Hematopoietic multipotent progenitor cell treated with erythropoietin and hydrocortisone succinate and interleukin-3 and kit ligand, for 17 days (in vitro differentiated cells): ENCODE data around the gene UNCX.
"Not testable (repeated sequence)": the region's sequence is repeated elsewhere in the genome, so short reads cannot be mapped to it uniquely, and the experiment has no call there.

Experiments used
- DNase-seq: peaks from one replicate; pipeline ENCODE4 v3.0.0-alpha.2; 2015; ENCODE audit warnings: low spot score

The UNCX gene

GRCh38 chr7:1278543-1278942, 45.9 kb downstream of the UNCX start:
- DNase-seq: no peak

DNA sequence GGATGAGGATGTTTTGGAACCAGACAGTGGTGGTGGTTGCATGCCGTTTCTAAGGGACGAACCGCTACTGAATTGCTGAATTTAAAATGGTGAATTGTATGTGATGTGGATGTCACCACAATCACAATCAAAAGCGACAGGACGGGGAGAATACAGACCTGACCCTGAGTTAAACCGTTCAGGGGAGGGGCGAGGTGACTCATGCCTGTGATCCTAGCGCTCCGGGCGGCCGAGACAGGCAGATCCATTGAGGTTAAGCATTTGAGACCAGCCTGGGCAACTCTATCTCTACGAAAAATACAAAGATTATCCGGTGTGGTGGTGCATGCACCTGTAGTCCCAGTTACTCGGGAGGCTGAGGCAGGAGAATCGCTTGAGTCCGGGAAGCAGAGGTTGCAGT, 46.4 kb downstream of the UNCX start:
- no peak for DNase-seq

- DNase-seq: not testable (repeated sequence)
Measured at GRCh38 chr7:1279895-1280294, 47.2 kb downstream of the UNCX start.

DNA sequence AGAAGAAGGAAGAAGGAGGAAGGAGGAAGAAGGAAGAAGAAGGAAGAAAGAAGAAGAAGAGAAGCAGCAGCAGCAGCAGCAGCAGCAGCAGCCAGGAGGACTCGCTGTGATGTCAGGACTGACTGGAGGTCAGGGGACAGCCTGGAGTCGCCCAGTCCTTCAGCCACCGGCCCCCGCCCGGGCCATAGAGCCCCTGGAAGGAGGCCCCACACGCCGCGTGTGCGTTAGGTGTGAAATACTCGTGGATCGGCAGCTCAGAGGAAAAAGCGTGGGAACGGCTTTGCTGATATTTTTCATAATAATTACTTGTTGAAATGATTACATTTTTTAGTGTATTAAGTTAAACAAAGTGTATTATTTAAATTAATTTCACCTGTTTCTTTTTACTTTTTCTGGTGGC, 48.4 kb downstream of the UNCX start:
- DNase-seq: no peak

- no peak for DNase-seq
Measured at GRCh38 chr7:1282679-1283078, 50.0 kb downstream of the UNCX start.

DNA sequence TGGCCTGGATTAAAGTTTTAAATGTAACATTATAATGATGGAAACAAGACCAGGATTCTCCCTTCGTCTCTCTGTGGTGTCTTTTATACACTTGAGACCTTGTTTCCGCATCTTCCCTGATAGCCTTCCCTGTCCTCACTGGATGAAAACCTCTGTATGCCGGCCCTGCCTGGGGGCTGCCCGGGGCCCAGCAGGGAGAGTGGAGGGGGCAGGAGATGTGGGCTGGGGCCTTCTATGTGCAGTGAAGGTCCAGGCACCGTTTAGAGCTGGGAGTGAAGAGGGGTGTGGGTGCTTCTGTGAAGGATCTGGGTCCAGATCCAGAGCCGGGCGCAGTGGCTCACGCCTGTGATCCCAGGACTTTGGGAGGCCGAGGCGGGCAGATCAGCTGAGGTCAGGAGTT, 50.7 kb downstream of the UNCX start:
- no peak for DNase-seq

- DNase-seq: no peak
Measured at GRCh38 chr7:1283941-1284742, 51.5 kb downstream of the UNCX start.

GRCh38 chr7:1284743-1285458, 52.2 kb downstream of the UNCX start:
- DNase-seq: no peak

GRCh38 chr7:1285556-1286301, 53.1 kb downstream of the UNCX start:
- no peak for DNase-seq
